ENCODE results near the gene STPG1.

The STPG1 gene

DNA sequence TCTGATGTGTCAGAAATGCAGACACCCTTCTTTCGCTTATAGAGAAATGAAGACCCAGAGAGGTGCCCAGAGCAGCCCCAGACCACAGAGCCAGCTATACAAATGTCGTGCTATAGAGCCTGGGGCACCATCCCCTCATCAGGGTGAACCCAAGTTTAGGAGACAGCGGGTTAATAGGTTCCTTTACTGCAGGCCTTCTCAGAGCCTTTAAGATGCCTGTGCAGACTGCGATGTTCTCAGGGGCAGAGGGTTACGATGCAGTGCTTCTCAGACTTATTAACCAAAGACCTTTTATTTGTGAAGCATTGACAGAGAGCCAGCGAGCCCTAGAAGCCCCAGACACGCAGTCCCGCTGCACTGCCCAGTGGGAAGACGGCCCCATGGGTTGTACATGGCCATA is 46.9 kb downstream of the STPG1 start:
- no peak for DNase-seq

DNA sequence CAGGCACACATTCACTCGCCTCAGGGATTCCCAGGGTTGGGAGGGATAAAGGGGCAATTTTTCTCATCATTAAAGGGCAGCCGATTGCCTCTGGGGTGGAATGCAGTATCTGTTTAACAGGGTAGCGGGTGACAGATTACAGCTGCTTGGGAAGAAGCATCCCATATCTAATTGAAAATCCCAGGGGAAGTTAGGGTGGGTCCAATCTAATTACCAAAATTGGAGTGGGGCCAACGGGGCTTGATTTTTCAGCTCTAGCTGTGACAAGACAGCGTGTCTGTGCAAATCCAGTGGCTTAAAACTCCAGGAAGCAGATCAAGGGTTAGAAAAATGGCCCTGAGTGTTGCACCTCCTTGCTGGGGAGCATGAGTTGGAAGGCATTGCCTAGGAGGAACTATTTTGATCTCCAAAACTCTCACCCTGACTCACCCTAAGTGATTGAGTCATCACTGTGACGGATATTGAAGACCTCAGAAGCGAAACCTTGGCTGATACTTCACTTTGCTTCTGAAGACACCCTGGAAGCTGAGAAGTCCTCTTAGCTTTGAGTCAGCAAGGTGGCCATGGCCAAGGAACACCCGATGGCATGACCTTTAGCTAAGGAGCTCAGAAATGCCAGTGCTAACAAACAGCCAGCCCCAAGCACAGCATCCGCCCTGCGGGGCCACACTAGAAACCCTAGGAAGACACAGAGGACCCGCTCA is 48.5 kb downstream of the STPG1 start:
- DNase-seq = peak; percentile 61

DNA sequence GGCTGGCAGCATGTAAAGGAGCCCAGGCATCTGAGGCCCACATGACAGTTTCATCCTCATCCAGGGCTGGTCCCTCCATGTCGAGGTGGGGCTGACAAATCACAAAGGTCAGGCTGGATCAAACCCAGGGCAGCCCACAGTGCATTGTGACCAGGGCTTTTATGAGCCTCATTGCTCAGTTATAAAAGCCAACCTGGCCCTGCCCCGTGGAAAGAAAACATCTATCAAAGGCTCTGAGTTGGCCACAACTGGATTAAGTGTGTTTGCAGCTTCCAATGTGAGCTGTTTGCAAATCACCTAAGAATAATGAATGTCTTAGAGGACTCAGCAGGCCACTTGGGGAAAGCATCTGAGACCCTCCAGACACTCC is 49.0 kb downstream of the STPG1 start:
- DNase-seq = no peak

DNA sequence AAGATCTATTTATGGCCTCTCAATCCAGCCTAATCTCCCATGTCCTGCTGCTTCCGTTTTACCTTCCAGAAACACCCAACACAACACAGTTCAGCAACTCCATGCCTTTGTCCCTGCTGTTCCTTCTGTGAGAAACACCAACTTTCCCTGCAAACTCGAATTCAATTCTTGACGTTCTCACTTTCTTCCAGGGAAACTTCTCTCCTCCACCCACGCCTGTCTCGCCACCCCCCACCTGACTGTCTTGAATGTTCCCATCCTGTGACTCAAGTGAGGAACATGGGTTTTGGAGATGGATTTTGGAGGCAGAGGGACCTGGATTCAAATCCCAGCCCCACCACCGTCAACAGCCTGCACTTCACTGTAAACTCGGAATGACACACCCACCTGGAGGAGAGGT is 49.6 kb downstream of the STPG1 start:
- DNase-seq = no peak

DNA sequence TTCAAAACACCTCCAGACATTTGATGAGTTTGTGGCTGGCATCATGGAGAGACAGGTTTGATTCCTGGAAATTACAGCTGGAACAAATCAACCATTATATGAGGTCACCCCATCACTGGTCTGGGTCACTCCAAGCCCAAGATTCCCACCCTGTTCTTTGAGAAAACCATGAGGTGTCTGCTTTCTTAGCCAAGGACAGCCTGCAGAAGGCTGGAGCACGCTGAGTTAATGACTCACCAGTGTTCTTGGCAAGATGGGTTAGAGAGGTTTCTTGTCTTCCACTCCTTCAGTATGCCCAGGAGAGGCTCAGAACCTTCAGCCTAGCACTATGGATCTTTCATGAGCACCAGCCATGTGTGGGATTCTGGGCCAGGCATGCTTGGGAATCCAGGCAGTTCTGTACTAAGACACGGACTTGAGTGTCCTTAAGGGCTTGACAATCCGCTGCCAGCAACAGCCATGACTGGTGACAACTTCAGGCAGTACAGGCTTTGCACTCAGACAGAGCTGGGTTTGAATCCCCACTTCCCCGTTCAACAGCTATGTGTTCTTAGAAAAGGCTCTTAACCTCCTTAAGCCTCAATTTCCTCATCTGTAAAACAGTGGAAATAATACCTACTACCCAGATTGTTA is 50.5 kb downstream of the STPG1 start:
- no peak for DNase-seq

DNA sequence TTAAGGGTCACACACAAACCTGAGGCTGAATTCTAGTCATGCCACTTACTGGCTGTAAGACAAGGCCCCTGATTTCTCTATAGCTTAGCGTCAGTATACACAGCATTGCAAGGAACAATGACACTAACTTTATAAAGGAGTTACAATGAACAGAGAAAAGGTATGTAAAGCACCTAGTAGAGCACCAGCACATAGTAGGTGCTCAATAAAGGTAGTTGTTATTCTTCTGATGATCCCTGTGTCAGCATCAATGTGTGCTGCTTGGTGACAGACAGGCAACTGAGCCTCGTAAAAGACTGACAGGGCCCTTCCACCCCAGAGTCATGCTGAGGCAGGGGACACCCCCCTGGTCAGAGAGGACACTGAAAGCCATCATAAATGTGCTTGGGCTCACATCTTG is 51.2 kb downstream of the STPG1 start:
- no peak for DNase-seq

DNA sequence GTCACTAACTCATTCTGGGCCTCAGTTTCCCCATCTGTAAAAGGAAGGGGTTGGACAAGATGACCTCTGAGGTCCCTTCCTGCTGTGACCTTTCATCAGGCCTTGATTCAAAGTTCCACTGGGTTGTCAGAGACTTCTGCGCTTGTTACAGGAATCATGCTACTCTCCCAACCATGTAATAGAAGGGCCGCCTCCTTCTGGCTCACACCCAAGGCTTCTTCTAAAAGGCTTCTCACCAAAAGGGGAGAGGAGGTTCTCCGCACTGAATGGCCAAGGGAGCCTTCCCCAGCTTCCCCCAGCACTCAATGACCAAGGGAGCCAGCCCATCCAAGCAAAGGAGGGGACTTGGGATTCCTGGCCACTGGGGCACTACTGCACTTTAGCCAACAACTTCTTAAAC is 51.8 kb downstream of the STPG1 start:
- DNase-seq = no peak

DNA sequence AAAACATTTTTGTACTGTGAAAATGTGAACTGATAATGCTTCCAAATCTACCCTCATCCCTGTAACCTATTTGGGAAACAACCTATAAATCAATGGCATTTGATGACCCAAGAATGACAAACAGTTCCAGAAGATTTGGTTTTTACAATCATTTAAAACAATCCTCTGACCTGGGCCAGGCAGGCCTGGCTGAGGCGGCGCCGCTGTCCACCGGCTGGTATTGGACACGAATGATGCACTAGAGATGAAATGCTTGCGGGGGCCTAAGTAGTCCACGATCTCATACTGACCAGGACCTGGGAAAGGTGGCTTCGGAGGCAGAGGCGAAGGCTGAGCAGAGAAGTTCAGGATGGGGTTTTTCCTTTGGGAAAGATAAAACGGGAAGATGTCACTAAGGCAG is 52.9 kb downstream of the STPG1 start:
- no peak for DNase-seq

DNA sequence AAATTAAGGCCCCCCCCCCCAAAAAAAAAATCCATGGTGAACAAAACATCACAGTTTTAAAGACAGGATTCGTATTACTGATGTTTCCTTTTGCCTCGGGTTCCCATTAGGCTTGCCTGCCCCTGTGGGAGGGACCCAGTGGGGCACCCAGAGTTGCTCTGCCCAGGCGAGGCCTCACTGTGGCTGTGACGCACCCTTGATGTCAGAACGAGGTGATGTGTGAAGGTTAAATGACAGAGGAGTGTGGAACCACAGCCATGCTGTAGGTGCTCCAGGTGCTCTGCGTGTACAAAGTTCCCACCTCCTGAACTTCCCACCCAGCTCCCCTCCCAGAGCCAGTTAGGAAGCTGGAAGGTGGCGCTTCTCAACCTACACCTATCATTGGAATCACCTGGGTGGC is 56.5 kb downstream of the STPG1 start:
- no peak for DNase-seq

DNA sequence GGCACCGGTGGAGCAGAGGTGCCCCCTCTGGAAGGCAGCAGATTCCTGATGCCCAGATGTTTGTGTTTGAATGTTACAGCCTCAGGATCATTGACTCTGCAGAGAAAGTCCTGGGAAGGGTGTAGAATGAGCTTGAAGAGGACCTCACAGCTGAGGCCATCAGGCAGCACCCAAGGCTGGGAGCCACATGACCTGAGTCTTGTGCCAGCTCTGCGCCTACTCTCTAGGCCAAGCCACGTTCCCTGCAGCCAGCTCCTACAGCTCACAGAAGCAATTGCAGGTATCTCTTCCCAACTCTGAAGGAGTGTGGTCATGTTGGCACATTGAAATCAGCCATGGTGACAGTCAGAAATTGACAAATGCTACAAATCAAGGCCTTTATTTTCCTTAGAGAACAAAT is 58.1 kb downstream of the STPG1 start:
- DNase-seq = no peak

DNA sequence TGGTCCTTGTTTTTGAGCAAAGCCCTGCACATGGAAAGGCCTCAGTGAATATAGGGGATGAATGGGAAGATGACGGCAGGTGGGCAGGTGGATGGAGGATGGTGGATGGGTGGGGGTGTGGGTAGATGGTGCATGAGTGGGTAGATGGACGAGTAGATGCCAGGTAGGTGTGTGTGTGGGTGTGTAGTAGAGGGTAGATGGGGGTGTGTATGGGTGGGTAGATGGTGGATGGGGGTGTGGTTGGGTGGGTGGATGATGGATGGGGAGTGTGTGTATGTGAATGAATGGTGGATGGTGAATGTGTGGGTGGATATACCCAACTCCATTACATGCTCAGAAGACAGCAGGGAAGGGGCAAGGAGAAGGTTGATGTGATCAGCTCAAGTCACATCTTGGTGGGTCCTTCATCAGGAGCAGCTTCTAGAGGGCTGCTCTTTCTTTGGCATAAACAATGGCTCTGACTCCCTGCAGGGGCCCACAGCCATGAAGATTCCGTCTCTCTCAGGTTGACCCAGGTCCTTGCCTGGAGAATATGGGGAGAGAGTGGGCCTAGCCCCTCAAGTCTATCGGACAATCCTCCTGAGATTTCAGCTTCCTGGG is 60.2 kb downstream of the STPG1 start:
- no peak for DNase-seq

DNA sequence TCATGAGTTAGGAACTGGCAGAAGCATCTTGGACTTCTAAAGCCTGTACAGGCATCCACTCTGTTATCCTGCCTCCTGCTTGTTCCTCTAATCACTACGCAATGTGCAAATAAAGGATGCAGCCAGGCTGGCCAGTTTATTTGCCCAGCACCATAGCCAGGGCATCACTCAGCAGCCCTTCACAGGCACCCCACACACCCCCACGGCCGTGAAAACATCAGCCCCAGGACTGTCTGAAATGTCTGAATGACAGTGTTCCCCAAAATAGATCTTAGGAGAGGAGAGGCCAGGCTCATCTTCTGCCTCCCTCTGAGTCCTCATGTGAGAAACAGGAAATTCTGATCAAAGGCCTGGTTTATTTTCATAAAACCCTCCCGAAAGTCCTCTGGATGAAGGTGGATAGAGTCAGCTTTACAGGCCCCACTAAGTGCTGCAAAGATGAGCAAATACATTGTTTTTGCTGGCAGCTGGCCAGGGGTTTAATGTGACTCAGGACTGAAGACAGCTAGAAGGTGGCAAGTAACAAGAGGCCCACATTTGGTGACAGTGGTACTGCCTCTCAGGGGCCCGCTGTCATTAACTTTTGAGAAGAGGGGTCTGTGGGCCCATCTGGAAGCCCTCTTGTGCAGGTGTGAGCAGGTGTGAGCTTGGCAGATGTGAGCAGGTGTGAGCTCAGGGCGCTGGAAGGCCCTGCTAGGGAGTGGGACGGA is 61.5 kb downstream of the STPG1 start:
- peak; percentile 44 for DNase-seq

DNA sequence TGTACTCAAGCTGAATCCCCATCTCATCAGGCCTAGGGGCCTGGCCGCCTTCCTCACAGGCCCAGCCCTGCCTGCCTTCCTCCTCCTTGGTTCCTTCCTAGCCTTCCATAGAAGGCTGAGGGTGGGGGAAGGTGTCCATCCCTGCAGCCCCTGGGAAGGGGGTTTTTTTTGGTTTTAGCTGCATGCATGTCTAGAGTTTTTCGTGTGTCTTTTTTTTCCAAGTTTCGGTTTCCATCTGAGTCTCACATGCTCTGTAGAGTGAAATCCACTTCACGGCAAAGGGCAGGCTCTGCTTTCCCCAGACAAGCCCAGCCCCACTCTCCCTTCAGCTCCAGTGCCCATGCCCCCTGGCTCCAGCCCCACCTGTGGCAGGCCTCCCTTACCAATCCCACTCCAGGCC is 62.3 kb downstream of the STPG1 start:
- no peak for DNase-seq

DNA sequence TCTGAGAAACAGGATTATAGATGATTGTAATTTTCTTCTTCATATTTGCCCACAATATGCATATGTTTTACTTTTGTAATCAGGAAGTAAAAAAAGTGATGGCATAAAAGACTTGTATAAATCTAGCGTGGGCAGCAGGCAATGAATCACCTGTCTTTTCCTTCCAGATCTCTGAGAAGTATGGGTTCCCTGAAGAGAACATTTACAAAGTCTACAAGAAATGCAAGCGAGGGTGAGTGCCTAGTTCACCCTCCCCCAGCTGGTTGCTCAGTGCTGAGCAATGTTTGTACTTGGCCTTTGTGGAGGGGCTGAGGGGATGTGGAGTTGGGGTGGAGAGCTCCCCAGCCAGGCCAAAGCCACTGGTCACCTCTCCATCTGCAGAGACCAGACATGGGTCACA is 63.7 kb downstream of the STPG1 start:
- DNase-seq = no peak

DNA sequence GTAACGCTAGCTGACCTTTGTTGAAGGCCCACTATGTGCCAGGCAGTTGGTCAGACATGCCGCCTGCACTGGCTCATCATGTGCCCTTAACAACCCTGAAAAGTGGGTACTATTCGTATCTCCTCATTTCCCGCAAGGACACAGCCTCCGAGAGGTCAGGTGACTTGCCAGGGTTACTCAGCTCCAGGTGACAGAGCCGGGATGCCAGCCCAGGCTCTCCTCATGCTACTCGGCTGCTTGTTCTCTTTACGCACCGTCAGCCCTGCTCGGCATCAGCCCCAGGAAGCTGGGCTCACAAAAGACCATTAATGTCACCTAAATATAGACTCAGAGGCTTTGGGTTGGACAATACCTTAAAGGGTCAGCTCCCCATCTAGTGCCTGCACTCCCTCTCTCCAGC is 65.4 kb downstream of the STPG1 start:
- no peak for DNase-seq

DNA sequence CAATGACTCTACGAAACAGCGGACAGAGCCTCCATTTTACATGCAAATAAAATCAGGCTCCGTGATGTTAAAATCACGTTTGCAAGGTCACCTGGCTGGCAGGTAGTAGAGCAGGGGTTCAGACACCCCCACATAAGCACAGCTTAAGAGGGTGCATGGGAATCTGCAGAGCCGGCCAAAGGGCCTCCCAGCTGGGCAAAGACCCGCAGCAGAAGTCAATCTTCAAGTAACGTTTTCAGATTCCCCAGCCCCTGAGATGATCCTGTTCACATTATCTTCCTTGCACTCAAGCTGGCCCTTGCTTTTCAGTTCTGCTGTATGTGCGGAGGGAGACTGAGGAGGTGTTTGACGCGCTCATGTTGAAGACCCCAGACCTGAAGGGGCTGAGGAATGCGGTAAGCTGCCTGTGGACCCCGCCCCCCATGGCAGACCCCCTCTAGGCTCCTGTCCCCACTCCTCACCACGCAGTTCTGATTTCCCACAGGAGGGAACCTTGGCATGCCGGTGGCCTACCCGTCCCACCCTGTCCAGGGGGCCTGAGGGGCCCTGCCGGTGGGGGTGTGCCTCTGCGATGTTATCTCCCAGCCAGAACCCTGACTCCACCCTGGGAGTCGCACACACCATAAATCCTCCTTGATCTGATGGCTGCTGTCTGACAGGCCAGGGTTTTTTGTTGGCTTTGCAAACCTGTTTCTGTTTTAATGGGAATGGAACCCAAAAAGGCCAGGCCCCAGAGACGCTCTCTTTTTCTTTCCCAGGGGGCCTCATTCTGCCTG is 66.2 kb downstream of the STPG1 start:
- DNase-seq = no peak

DNA sequence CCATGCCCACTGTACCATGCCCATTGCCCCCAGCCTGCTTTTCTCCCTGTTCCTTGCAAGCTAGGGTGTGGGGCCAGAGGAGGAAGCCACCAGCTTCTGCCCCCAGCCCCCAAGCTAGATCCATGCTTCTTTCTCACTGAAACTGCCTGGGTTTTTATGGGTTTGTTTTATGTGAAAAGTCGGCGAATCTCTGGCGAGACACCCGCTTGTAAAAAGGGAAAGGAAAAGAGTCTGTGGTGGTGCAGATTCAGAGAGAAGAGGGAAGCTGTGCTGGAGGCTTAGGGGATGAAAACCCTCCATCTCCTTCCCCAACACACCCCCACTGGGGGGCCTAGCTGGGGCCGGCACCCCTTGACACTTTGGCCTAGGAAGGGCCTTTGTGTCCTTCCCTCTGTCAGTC is 68.2 kb downstream of the STPG1 start:
- no peak for DNase-seq

DNA sequence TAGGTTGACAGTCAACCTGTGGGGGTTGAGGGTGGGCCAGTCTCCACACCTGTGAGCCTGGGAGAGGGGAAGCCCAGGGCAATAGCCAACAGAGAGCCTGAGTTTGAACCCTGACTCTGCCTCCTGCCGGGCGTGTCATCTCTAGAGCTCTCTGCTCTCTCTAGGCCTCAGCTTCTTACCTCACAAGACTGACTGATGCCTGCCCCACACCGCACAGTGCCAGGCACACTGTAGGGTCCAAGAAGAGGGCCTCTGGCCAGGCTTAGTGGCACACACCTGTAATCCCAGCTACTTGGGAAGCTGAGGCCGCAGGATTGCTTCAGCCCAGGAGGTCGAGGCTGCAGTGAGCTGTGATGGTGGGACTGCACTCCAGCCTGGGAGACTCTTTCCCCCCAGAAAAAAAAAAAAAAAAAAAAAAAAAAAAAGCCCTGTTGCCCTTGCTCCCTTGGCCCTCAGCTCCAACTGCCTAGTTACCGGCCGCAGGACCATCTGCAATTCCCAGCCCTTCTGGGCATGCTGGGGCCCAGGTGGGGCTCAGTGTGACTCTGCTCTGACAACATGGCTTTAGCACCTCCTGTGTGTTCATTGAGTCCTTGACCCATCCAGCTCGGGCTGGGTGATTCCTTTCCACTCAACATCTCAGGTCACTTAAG is 69.4 kb downstream of the STPG1 start:
- no peak for DNase-seq

DNA sequence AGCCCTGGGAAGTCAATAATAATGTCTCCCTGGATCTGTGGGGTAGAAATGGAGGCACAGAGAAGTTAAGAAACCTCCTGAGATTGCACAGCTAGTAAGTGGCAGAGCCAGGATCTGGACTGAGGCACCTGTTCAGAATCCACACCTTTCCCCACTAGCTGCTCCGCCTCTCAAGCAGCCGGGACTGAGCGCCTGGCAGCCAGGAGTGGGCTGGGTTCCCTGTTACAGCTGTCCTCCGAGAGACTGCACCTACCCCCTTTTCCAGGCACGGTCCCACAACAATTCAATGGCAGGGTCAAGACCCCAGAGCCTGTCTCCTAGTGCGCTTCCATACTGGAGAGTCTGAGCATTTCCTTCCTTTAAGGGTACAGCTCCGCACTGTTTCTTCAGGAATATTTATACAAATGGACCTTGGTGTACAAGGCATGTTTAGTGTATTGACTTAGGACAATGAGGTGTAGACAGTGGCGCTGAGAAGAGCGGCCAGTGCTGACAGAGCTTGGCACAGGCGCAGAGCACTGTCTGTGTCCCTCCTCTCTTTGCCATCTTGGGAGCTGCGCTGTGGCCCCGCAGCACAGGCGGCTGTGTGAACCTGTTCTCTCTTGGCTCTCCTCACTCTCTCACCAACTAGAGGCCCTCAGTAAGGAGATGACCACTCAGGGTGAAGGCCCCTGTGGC is 70.0 kb downstream of the STPG1 start:
- no peak for DNase-seq

DNA sequence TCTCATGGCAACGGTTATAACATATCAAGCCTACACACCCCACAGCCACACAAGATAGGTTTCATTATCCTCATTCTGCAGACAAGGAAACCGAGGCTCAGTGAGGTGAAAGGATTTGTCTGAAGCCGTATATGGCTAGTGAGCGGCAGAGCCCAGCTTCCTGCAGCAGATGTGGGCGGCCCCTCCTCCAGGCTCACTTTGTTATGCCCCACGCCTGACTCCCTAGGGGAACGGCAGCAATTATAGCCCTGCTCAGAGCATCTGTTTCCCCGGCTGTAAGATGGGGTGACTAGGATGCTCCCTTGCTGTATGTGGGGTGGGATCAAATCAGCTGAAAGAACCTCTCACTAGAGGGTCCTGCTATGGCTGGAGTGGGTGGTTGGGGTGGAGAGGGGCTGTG is 72.3 kb downstream of the STPG1 start:
- peak; percentile 95 for DNase-seq

DNA sequence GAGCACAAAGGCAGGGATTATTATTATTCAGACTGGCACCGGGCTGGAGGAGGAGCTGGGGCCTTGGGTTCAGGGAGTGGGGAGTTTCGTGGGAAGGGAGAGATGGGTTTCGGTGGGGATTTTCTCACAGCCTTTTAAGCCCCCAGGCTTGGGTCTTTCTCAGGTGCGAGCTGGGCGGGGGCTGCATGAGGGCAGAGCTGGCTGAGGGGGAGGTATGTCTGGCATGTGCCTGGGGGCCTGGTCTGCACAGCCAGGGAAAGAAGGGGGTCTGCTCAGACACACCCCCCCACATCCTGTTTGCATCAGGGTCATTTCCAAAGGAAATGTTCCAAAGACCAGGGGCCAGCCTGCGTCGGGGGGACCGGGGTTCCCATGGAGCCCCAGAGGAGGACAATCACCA is 72.8 kb downstream of the STPG1 start:
- no peak for DNase-seq

DNA sequence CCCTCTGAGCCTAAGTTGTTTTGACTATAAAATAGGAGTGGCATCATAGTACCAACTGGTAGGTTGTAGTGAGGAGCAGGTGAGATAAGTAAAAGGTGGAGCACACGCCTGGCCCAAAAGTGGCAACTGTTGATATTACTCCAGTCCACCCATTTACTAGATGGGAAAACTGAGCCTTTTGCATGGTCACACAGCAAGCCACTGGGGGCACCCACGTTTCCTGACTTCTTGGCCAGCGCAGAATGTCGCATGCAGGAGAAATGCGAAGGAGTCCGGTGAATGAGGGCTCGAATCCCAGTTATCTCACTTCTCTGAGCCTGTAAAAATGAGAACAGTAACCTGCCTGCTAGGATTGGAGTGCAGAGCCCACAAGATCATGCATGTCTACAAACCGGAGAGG is 73.6 kb downstream of the STPG1 start:
- no peak for DNase-seq

All from NCI-H2171 (cell line).